ENCODE measurements around the gene HOXB9. TPM values are rescaled to one million over a fixed set of nuclear protein-coding genes. Genes with fewer than 3 reads are reported as not detected.

HOXB9 gene
- total RNA-seq, 4 donors from 2014 or later, result not detected

- Histone ChIP-seq H3K36me3 (no peaks in the 10 kb centered on the region), H3K4me1 (peaks cover 0 to 45% (median 11%) of the 10 kb centered on the region in 3 donors), H3K27me3 (peaks cover 100% of the 10 kb centered on the region), H3K9me3 (no peaks in the 10 kb centered on the region), H3K27ac (no peak overlapping the region), H3K4me3 (no peak overlapping the region)
- no peak for ATAC-seq
- TF ChIP-seq POLR2A (IDR thresholded peaks at IDR 0.05) (no peak), POLR2AphosphoS5 (IDR thresholded peaks at IDR 0.05) (no peak), EP300 (IDR thresholded peaks at IDR 0.05) (no peak), CTCF (IDR thresholded peaks at IDR 0.05) (no peak)
- 90 to 100% methylated on average over 1 of the region's 1 CpG for WGBS, 2 donors (ENCODE audit: low coverage in 1 of 2)
Measured at GRCh38 chr17:48608494-48608834, 17.7 kb downstream of the HOXB9 start.

- WGBS, 2 donors (ENCODE audit: low coverage in 1 of 2), result 34 to 48% methylated on average over 9 of the region's 9 CpGs
- no peak for ATAC-seq
- Histone ChIP-seq H3K9me3 (no peaks in the 10 kb centered on the region), H3K4me1 (peaks cover 0 to 45% (median 11%) of the 10 kb centered on the region in 3 donors), H3K27ac (no peak overlapping the region), H3K27me3 (peaks cover 100% of the 10 kb centered on the region), H3K4me3 (no peak overlapping the region), H3K36me3 (no peaks in the 10 kb centered on the region)
- TF ChIP-seq POLR2AphosphoS5 (IDR thresholded peaks at IDR 0.05) (no peak), CTCF (IDR thresholded peaks at IDR 0.05) (no peak), EP300 (IDR thresholded peaks at IDR 0.05) (no peak), POLR2A (IDR thresholded peaks at IDR 0.05) (no peak)
Measured at GRCh38 chr17:48606892-48607614, 19.1 kb downstream of the HOXB9 start.

- no peak overlapping the region for H3K27ac ChIP-seq
- no peak for TF ChIP-seq POLR2A (IDR thresholded peaks at IDR 0.05)
- TF ChIP-seq POLR2AphosphoS5 (IDR thresholded peaks at IDR 0.05), result no peak
- no peak for TF ChIP-seq CTCF (IDR thresholded peaks at IDR 0.05)
- no peak for TF ChIP-seq EP300 (IDR thresholded peaks at IDR 0.05)
- 31 to 37% methylated on average over 19 to 37 of the region's 41 CpGs for WGBS, 2 donors (ENCODE audit: low coverage in 1 of 2)
- H3K4me3 ChIP-seq, result no peak overlapping the region
- H3K27me3 ChIP-seq, result peaks cover 100% of the 10 kb centered on the region
- H3K36me3 ChIP-seq, result no peaks in the 10 kb centered on the region
- ATAC-seq, result no peak
- no peaks in the 10 kb centered on the region for H3K9me3 ChIP-seq
- H3K4me1 ChIP-seq, result peaks cover 0 to 42% (median 11%) of the 10 kb centered on the region in 3 donors
Measured at GRCh38 chr17:48605991-48606891, 19.9 kb downstream of the HOXB9 start.

GRCh38 chr17:48605409-48605919 lies 20.7 kb downstream of the HOXB9 start:
- TF ChIP-seq POLR2A (IDR thresholded peaks at IDR 0.05), result no peak
- no peak for TF ChIP-seq EP300 (IDR thresholded peaks at IDR 0.05)
- TF ChIP-seq POLR2AphosphoS5 (IDR thresholded peaks at IDR 0.05), result no peak
- no peak for TF ChIP-seq CTCF (IDR thresholded peaks at IDR 0.05)
- no peak overlapping the region for H3K27ac ChIP-seq
- no peaks in the 10 kb centered on the region for H3K9me3 ChIP-seq
- H3K36me3 ChIP-seq, result no peaks in the 10 kb centered on the region
- ATAC-seq, result no peak
- H3K4me3 ChIP-seq, result no peak overlapping the region
- H3K4me1 ChIP-seq, result peaks cover 0 to 35% (median 9%) of the 10 kb centered on the region in 3 donors
- 19 to 31% methylated on average over 9 of the region's 10 CpGs for WGBS, 2 donors (ENCODE audit: low coverage in 1 of 2)
- H3K27me3 ChIP-seq, result peaks cover 100% of the 10 kb centered on the region
